ENCODE results near the gene KDM5C.
"Not testable (repeated sequence)": the region's sequence is repeated elsewhere in the genome, so short reads cannot be mapped to it uniquely, and the experiment has no call there.

Gene KDM5C

GRCh38 chrX:53190363-53190960 lies 34.5 kb downstream of the KDM5C start:
- DNase-seq (ENCODE audit: low read depth) = no peak

GRCh38 chrX:53188763-53189162 lies 36.2 kb downstream of the KDM5C start:
- no peak for DNase-seq (ENCODE audit: low read depth)

GRCh38 chrX:53186351-53186750 lies 38.7 kb downstream of the KDM5C start:
- peak; percentile 21 for DNase-seq (ENCODE audit: low read depth)

GRCh38 chrX:53184836-53185235 lies 40.2 kb downstream of the KDM5C start:
- DNase-seq (ENCODE audit: low read depth) = no peak

- DNase-seq (ENCODE audit: low read depth) = no peak
Observed at GRCh38 chrX:53171356-53171755, 53.7 kb downstream of the KDM5C start.

GRCh38 chrX:53166103-53166502 lies 58.9 kb downstream of the KDM5C start:
- DNase-seq (ENCODE audit: low read depth) = no peak

- not testable (repeated sequence) for DNase-seq (ENCODE audit: low read depth)
Observed at GRCh38 chrX:53164566-53164965, 60.4 kb downstream of the KDM5C start.

GRCh38 chrX:53163436-53163835 lies 61.6 kb downstream of the KDM5C start:
- no peak for DNase-seq (ENCODE audit: low read depth)

- DNase-seq (ENCODE audit: low read depth) = no peak
Observed at GRCh38 chrX:53160297-53160983, 64.6 kb downstream of the KDM5C start.

GRCh38 chrX:53159184-53159583 lies 65.8 kb downstream of the KDM5C start:
- DNase-seq (ENCODE audit: low read depth) = no peak

- DNase-seq (ENCODE audit: low read depth) = no peak
Observed at GRCh38 chrX:53156207-53156596, 68.8 kb downstream of the KDM5C start.

- DNase-seq (ENCODE audit: low read depth) = no peak
Observed at GRCh38 chrX:53155512-53156206, 69.3 kb downstream of the KDM5C start.

- DNase-seq (ENCODE audit: low read depth) = no peak
Observed at GRCh38 chrX:53153581-53153980, 71.4 kb downstream of the KDM5C start.

Data from stimulated activated CD4-positive, alpha-beta T cell treated with anti-CD3 and anti-CD28 coated beads, Interleukin-2, amount 100 ng/mL, for 4 hours (primary cell).